Measurements from ENCODE around the gene MYRIP.

Gene MYRIP

GRCh38 chr3:39781632-39782031 is 27.8 kb upstream of the MYRIP start:
- TF ChIP-seq CTCF (IDR thresholded peaks at IDR 0.05): no peak
- Histone ChIP-seq H3K27me3 (peaks cover 5% of the 10 kb centered on the region), H3K4me1 (ENCODE audit: control insufficient read depth in 1 of 2, insufficient read depth in 1 of 2, low read depth in 1 of 2, low read length in 1 of 2) (no peaks in the 10 kb centered on the region), H3K9me3 (no peaks in the 10 kb centered on the region), H3K4me3 (ENCODE audit: low read depth in 1 of 2, low read length in 1 of 2) (no peak overlapping the region), H3K27ac (no peak overlapping the region), H3K36me3 (no peaks in the 10 kb centered on the region)

DNA sequence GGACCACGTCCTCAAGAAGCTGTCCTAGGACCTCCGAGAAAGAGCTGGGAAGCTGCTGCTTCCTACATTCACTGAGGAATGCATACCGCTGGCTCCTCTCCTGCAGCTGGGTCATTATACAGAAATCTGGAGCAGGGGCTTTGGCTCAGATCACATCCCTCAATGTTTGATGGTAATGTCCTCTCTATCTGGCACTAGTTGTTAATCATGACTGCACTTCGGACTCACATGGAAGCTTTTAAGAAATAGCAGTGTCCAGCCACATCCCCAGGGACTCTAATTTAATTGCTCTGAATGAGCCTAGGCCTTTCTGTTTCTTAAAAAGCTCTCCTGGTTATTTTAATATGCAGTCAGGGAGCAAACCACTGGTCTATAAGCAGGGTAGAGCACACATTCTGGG is 25.7 kb upstream of the MYRIP start:
- no peak for TF ChIP-seq CTCF (IDR thresholded peaks at IDR 0.05)
- Histone ChIP-seq H3K9me3 (no peaks in the 10 kb centered on the region), H3K4me3 (ENCODE audit: low read depth in 1 of 2, low read length in 1 of 2) (no peak overlapping the region), H3K36me3 (no peaks in the 10 kb centered on the region), H3K4me1 (ENCODE audit: control insufficient read depth in 1 of 2, insufficient read depth in 1 of 2, low read depth in 1 of 2, low read length in 1 of 2) (no peaks in the 10 kb centered on the region), H3K27ac (no peak overlapping the region), H3K27me3 (peaks cover 5% of the 10 kb centered on the region)

GRCh38 chr3:39784922-39785321 is 24.5 kb upstream of the MYRIP start:
- Histone ChIP-seq H3K27ac (no peak overlapping the region), H3K27me3 (peaks cover 5% of the 10 kb centered on the region), H3K9me3 (no peaks in the 10 kb centered on the region), H3K4me1 (ENCODE audit: control insufficient read depth in 1 of 2, insufficient read depth in 1 of 2, low read depth in 1 of 2, low read length in 1 of 2) (no peaks in the 10 kb centered on the region), H3K4me3 (ENCODE audit: low read depth in 1 of 2, low read length in 1 of 2) (no peak overlapping the region), H3K36me3 (no peaks in the 10 kb centered on the region)
- TF ChIP-seq CTCF (IDR thresholded peaks at IDR 0.05): no peak

GRCh38 chr3:39788128-39788883 is 21.1 kb upstream of the MYRIP start:
- H3K27me3 ChIP-seq: peaks cover 7% of the 10 kb centered on the region
- H3K27ac ChIP-seq: no peak overlapping the region
- H3K4me3 ChIP-seq (ENCODE audit: low read depth in 1 of 2, low read length in 1 of 2): no peak overlapping the region
- H3K4me1 ChIP-seq (ENCODE audit: control insufficient read depth in 1 of 2, insufficient read depth in 1 of 2, low read depth in 1 of 2, low read length in 1 of 2): no peaks in the 10 kb centered on the region
- no peaks in the 10 kb centered on the region for H3K36me3 ChIP-seq
- no peak for TF ChIP-seq CTCF (IDR thresholded peaks at IDR 0.05)
- no peaks in the 10 kb centered on the region for H3K9me3 ChIP-seq

DNA sequence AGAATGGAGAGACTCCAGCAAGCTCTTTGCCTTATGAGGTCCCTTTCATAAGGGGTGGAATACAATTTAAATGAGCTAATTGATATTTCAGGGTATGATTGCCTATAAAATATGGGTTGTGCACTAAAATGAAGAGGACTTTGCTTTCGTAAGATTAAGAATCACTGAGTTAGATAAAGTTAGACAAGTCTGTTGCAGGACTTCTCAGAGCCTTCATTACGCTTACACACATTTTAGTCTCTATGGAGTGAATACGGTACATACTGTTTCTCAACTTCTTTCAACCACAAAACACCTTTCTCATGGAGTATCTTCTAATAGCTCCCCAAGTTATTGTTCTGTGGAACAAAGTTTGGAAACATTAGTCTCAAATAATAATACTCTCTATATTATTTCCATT is 17.8 kb upstream of the MYRIP start:
- no peaks in the 10 kb centered on the region for H3K9me3 ChIP-seq
- no peak overlapping the region for H3K27ac ChIP-seq
- no peaks in the 10 kb centered on the region for H3K4me1 ChIP-seq (ENCODE audit: control insufficient read depth in 1 of 2, insufficient read depth in 1 of 2, low read depth in 1 of 2, low read length in 1 of 2)
- H3K36me3 ChIP-seq: no peaks in the 10 kb centered on the region
- TF ChIP-seq CTCF (IDR thresholded peaks at IDR 0.05): no peak
- no peak overlapping the region for H3K4me3 ChIP-seq (ENCODE audit: low read depth in 1 of 2, low read length in 1 of 2)
- H3K27me3 ChIP-seq: peaks cover 7% of the 10 kb centered on the region
